Measurements from ENCODE around the gene BCAN. TPM values are rescaled to one million over a fixed set of nuclear protein-coding genes. Genes with fewer than 3 reads are reported as not detected.

BCAN gene
- polyA plus RNA-seq, 1 donor (not counting 4 experiments of a cell fraction or from before 2014, with no cell fraction given) = not detected

DNA sequence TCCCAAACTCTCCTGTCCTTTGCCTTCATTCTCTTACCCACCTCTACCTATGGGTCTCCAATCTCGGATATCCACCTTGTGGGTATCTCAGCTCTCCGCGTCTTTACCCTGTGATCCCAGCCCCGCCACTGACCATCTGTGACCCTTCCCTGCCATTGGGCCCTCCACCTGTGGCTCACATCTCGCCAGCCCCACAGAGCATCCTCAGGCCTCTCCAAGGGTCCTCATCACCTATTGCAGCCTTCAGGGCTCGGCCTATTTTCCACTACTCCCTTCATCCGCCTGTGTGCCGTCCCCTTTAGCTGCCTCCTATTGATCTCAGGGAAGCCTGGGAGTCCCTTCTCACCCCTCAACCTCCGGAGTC lies 11.1 kb downstream of the BCAN start:
- dilution Hi-C loops (cut with MboI; ENCODE audit: extremely low pct_ligation_motif_present, low sequenced_read_pairs) = no loop called here
- H4K20me1 ChIP-seq (ENCODE audit: control insufficient read depth, extremely low read depth, insufficient read depth, low read length) = peaks cover 7% of the 10 kb centered on the region

DNA sequence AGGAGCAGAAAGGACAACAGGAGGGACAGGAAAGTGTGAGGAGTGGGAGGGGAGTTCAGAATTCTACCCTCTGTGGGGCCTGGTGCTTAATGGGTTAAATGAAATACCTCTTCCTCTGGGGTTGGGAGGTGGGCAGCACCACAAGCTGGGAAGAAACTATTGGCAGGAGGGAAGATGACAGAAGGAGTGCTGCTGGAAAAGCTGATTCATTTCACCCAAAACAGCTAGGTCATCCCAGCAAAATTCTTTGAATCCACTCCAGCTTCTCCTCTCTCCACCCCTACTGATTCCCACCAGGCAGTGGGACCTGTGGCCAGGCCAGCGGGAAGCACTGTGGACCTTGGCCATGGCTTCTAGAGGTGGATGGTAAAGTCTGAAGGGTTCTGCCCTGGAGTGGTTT lies 12.8 kb downstream of the BCAN start:
- no peak for FAIRE-seq
- dilution Hi-C loops (cut with MboI; ENCODE audit: extremely low pct_ligation_motif_present, low sequenced_read_pairs) = no loop called here
- no peaks in the 10 kb centered on the region for H3K36me3 ChIP-seq (ENCODE audit: control insufficient read depth in 2 of 2, extremely low read depth in 1 of 2, insufficient read depth in 2 of 2, low read length in 2 of 2)
- no peak for DNase-seq (ENCODE audit: low read depth, low spot score)
- H3K9me1 ChIP-seq (ENCODE audit: control insufficient read depth, extremely low read depth, insufficient read depth, low read length) = no peaks in the 10 kb centered on the region
- no peak overlapping the region for H3K4me3 ChIP-seq (ENCODE audit: control insufficient read depth in 2 of 3, extremely low read depth in 1 of 3, insufficient read depth in 2 of 3, low read depth in 1 of 3, low read length in 3 of 3)
- H3K79me2 ChIP-seq (ENCODE audit: control insufficient read depth, insufficient read depth, low read length) = no peaks in the 10 kb centered on the region
- H3K4me2 ChIP-seq (ENCODE audit: control insufficient read depth, extremely low read depth, insufficient read depth, low read depth, low read length) = no peak overlapping the region
- TF ChIP-seq EZH2 (IDR thresholded peaks at IDR 0.05; ENCODE audit: low read length) = no peak
- TF ChIP-seq, protein P1, sequence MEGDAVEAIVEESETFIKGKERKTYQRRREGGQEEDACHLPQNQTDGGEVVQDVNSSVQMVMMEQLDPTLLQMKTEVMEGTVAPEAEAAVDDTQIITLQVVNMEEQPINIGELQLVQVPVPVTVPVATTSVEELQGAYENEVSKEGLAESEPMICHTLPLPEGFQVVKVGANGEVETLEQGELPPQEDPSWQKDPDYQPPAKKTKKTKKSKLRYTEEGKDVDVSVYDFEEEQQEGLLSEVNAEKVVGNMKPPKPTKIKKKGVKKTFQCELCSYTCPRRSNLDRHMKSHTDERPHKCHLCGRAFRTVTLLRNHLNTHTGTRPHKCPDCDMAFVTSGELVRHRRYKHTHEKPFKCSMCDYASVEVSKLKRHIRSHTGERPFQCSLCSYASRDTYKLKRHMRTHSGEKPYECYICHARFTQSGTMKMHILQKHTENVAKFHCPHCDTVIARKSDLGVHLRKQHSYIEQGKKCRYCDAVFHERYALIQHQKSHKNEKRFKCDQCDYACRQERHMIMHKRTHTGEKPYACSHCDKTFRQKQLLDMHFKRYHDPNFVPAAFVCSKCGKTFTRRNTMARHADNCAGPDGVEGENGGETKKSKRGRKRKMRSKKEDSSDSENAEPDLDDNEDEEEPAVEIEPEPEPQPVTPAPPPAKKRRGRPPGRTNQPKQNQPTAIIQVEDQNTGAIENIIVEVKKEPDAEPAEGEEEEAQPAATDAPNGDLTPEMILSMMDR (optimal IDR thresholded peaks at IDR 0.05 in 1 of 3, IDR thresholded peaks at IDR 0.05 in 1 of 3, conservative IDR thresholded peaks at IDR 0.05 in 1 of 3; ENCODE audit: extremely low read depth in 1 of 3, insufficient read depth in 2 of 3, low read length in 3 of 3) = no peak
- H3K9me3 ChIP-seq (ENCODE audit: control insufficient read depth, low read depth, low read length) = no peaks in the 10 kb centered on the region
- no peak overlapping the region for H3K9ac ChIP-seq (ENCODE audit: control insufficient read depth, extremely low read depth, insufficient read depth, low read length)
- no peak overlapping the region for H2AFZ ChIP-seq (ENCODE audit: control insufficient read depth, low read length)
- H3K27ac ChIP-seq (ENCODE audit: control insufficient read depth, insufficient read depth, low read length) = no peak overlapping the region
- H4K20me1 ChIP-seq (ENCODE audit: control insufficient read depth, extremely low read depth, insufficient read depth, low read length) = peaks cover 7% of the 10 kb centered on the region
- peaks cover 45% of the 10 kb centered on the region for H3K27me3 ChIP-seq (ENCODE audit: control insufficient read depth, extremely low read depth, insufficient read depth, low read length)
- peaks cover 9% of the 10 kb centered on the region for H3K4me1 ChIP-seq (ENCODE audit: control insufficient read depth, extremely low read depth, insufficient read depth, low read length)

More for the DNA sequence above, 11.1 kb downstream of the BCAN start:
- FAIRE-seq (no peak), DNase-seq (ENCODE audit: low read depth, low spot score) (no peak)
- peaks cover 58% of the 10 kb centered on the region for H3K27me3 ChIP-seq (ENCODE audit: control insufficient read depth, extremely low read depth, insufficient read depth, low read length)
- TF ChIP-seq EZH2 (IDR thresholded peaks at IDR 0.05; ENCODE audit: low read length) = no peak
- TF ChIP-seq, protein P1 (optimal IDR thresholded peaks at IDR 0.05 in 1 of 3, IDR thresholded peaks at IDR 0.05 in 1 of 3, conservative IDR thresholded peaks at IDR 0.05 in 1 of 3; ENCODE audit: extremely low read depth in 1 of 3, insufficient read depth in 2 of 3, low read length in 3 of 3) = no peak
- no peak overlapping the region for H3K4me2 ChIP-seq (ENCODE audit: control insufficient read depth, extremely low read depth, insufficient read depth, low read depth, low read length)
- H3K4me1 ChIP-seq (ENCODE audit: control insufficient read depth, extremely low read depth, insufficient read depth, low read length) = peaks cover 4% of the 10 kb centered on the region
- H2AFZ ChIP-seq (ENCODE audit: control insufficient read depth, low read length) = no peak overlapping the region
- no peaks in the 10 kb centered on the region for H3K9me1 ChIP-seq (ENCODE audit: control insufficient read depth, extremely low read depth, insufficient read depth, low read length)
- H3K9me3 ChIP-seq (ENCODE audit: control insufficient read depth, low read depth, low read length) = no peaks in the 10 kb centered on the region
- H3K9ac ChIP-seq (ENCODE audit: control insufficient read depth, extremely low read depth, insufficient read depth, low read length) = no peak overlapping the region
- H3K36me3 ChIP-seq (ENCODE audit: control insufficient read depth in 2 of 2, extremely low read depth in 1 of 2, insufficient read depth in 2 of 2, low read length in 2 of 2) = no peaks in the 10 kb centered on the region
- no peak overlapping the region for H3K27ac ChIP-seq (ENCODE audit: control insufficient read depth, insufficient read depth, low read length)
- H3K79me2 ChIP-seq (ENCODE audit: control insufficient read depth, insufficient read depth, low read length) = no peaks in the 10 kb centered on the region
- no peak overlapping the region for H3K4me3 ChIP-seq (ENCODE audit: control insufficient read depth in 2 of 3, extremely low read depth in 1 of 3, insufficient read depth in 2 of 3, low read depth in 1 of 3, low read length in 3 of 3)

Measured in keratinocyte (primary cell).